DND-41 (cell line): ENCODE results near the gene TNIK.

ENCODE experiments used
- ATAC-seq: fragments of 200-7000 bp; cut with Tn5 transposase; 3 replicates; pipeline ENCODE4 v1.9.1; 2021; ENCODE audit warnings: low read depth; ENCODE audit not compliant: insufficient read depth
- DNase-seq: peaks from one replicate; pipeline ENCODE4 v3.0.0-alpha.2; 2020
- H2AFZ ChIP-seq: 2 replicates; pipeline ENCODE4 v1.6.0; 2012; ENCODE audit warnings: low read depth, low read length
- H3K27ac ChIP-seq: 2 replicates; pipeline ENCODE4 v1.5.1; 2012; ENCODE audit warnings: low read length, inconsistent platforms
- H3K27me3 ChIP-seq: fragments of 200-600 bp; sonication (generic); 2 replicates; pipeline ENCODE4 v1.6.0; 2012; ENCODE audit warnings: low read length, mild to moderate bottlenecking, inconsistent platforms; ENCODE audit not compliant: insufficient read depth, poor library complexity
- H3K36me3 ChIP-seq: 2 replicates; pipeline ENCODE4 v1.5.1; 2012; ENCODE audit warnings: low read length, inconsistent platforms; ENCODE audit not compliant: insufficient read depth
- H3K4me1 ChIP-seq: 2 replicates; pipeline ENCODE4 v1.5.1; 2012; ENCODE audit warnings: mild to moderate bottlenecking, low read length; ENCODE audit not compliant: insufficient read depth
- H3K4me2 ChIP-seq: 2 replicates; pipeline ENCODE4 v1.6.0; 2012; ENCODE audit warnings: mild to moderate bottlenecking, moderate library complexity, low read length, inconsistent platforms; ENCODE audit not compliant: insufficient read depth
- H3K4me3 ChIP-seq, 2 experiments: fragments of 200-600 bp in 1 of 2; shearing (Covaris generic) in 1 of 2; 2 replicates each; pipeline ENCODE4 v1.5.1; 2012 to 2016; ENCODE audit warnings: inconsistent platforms in 2 of 2, low read length in 2 of 2, mild to moderate bottlenecking in 2 of 2, low read depth in 1 of 2, moderate library complexity in 1 of 2
- H3K79me2 ChIP-seq: 2 replicates; pipeline ENCODE4 v1.6.0; 2012; ENCODE audit warnings: low read length, inconsistent platforms; ENCODE audit not compliant: insufficient read depth
- H3K9ac ChIP-seq: 2 replicates; pipeline ENCODE4 v1.6.0; 2012; ENCODE audit warnings: low read depth, mild to moderate bottlenecking, inconsistent platforms, low read length, moderate library complexity
- H3K9me3 ChIP-seq: 2 replicates; pipeline ENCODE4 v1.5.1; 2012; ENCODE audit warnings: low read length, moderate library complexity, mild to moderate bottlenecking, inconsistent platforms; ENCODE audit not compliant: insufficient read depth, severe bottlenecking
- H4K20me1 ChIP-seq: 2 replicates; pipeline ENCODE4 v1.6.0; 2012; ENCODE audit warnings: low read length; ENCODE audit not compliant: insufficient read depth
- EZH2 ChIP-seq: IDR thresholded peaks from 3 replicates; pipeline ENCODE4 v1.6.1; 2012; ENCODE audit warnings: borderline replicate concordance, low read depth, mild to moderate bottlenecking, moderate library complexity, low read length, inconsistent platforms; ENCODE audit not compliant: severe bottlenecking
- TF ChIP-seq, protein P1 (sequence below): IDR thresholded peaks from 2 replicates; pipeline ENCODE4 v1.5.1; 2012; ENCODE audit warnings: borderline replicate concordance, low read length, moderate library complexity, mild to moderate bottlenecking; ENCODE audit not compliant: poor library complexity, severe bottlenecking; ENCODE audit errors: extremely low read depth

Gene TNIK

DNA sequence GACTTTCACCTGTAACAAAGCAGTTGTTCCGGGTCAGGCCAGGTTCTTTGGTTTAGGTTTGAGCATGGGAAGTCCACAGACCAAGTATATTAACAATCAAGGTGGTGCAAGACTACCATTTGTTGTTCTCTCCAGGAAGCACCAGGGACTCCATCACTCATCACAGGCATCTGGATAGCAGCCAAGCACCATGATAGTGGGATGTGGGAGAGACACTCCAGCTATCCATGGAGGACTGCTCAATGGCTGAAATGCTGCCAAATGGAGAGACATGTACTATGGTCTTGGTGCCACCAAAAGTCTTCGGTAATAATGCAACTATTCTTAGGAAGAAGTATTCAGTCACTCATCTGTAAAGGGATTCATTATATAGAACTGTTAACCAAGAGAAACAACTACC is 143.0 kb downstream of the TNIK start:
- Histone ChIP-seq H3K79me2 (no peaks in the 10 kb centered on the region), H4K20me1 (no peaks in the 10 kb centered on the region), H3K4me1 (peaks cover 11% of the 10 kb centered on the region), H3K27me3 (no peaks in the 10 kb centered on the region), H3K4me2 (no peak overlapping the region), H3K36me3 (no peaks in the 10 kb centered on the region), H3K27ac (no peak overlapping the region), H2AFZ (no peak overlapping the region), H3K9me3 (no peaks in the 10 kb centered on the region), H3K9ac (no peak overlapping the region), H3K4me3 (no peak overlapping the region)
- no peak for TF ChIP-seq EZH2
- TF ChIP-seq, protein P1, sequence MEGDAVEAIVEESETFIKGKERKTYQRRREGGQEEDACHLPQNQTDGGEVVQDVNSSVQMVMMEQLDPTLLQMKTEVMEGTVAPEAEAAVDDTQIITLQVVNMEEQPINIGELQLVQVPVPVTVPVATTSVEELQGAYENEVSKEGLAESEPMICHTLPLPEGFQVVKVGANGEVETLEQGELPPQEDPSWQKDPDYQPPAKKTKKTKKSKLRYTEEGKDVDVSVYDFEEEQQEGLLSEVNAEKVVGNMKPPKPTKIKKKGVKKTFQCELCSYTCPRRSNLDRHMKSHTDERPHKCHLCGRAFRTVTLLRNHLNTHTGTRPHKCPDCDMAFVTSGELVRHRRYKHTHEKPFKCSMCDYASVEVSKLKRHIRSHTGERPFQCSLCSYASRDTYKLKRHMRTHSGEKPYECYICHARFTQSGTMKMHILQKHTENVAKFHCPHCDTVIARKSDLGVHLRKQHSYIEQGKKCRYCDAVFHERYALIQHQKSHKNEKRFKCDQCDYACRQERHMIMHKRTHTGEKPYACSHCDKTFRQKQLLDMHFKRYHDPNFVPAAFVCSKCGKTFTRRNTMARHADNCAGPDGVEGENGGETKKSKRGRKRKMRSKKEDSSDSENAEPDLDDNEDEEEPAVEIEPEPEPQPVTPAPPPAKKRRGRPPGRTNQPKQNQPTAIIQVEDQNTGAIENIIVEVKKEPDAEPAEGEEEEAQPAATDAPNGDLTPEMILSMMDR, result no peak
- ATAC-seq (no peak), DNase-seq (no peak)

DNA sequence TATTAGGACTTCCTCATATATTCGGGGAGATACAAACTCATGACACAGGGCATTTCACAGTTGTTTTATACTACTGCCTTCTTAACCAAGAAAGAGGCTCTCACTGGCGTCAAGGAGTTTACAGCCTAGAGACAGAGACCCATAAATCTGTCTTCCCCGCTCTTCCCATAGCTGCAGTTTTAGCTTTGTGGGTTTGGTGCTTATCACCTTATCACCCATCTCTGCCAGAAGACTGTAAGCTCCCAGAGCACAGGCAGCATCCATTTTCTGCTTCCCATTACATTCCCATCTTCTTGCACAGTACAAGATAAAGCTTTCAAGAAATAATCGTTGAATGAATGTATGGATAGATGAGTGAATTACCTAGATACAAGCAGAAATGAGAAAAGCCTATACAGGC is 144.3 kb downstream of the TNIK start:
- Histone ChIP-seq H3K4me3 (no peak overlapping the region), H3K27me3 (no peaks in the 10 kb centered on the region), H4K20me1 (no peaks in the 10 kb centered on the region), H3K9ac (no peak overlapping the region), H3K4me2 (no peak overlapping the region), H3K9me3 (no peaks in the 10 kb centered on the region), H3K27ac (no peak overlapping the region), H3K4me1 (peaks cover 23% of the 10 kb centered on the region), H3K79me2 (no peaks in the 10 kb centered on the region), H2AFZ (no peak overlapping the region), H3K36me3 (no peaks in the 10 kb centered on the region)
- TF ChIP-seq EZH2, result no peak
- TF ChIP-seq, protein P1, result no peak
- ATAC-seq, result no peak
- no peak for DNase-seq

DNA sequence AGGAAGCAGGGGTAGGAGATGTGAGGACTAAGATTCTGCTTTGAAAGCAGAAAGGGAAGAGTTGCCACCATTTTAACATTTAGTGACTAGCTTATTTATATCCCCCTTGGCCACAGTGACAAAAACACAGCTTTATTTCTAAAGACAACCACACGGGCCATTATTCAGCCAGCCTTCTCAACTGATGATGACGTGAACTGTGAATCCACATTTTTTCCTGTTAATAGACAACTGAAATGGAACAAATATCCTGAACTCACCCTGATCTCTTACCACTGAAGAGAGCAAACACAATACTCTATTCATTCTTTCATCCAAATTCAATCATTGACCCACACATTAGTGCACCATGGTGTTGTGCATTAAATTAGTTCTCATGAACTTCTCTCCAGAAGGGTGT is 145.1 kb downstream of the TNIK start:
- ATAC-seq (no peak), DNase-seq (no peak)
- no peaks in the 10 kb centered on the region for H3K9me3 ChIP-seq
- H2AFZ ChIP-seq, result no peak overlapping the region
- no peaks in the 10 kb centered on the region for H4K20me1 ChIP-seq
- H3K4me2 ChIP-seq, result no peak overlapping the region
- H3K36me3 ChIP-seq, result no peaks in the 10 kb centered on the region
- no peak overlapping the region for H3K9ac ChIP-seq
- H3K27ac ChIP-seq, result no peak overlapping the region
- no peak overlapping the region for H3K4me3 ChIP-seq
- H3K4me1 ChIP-seq, result peaks cover 30% of the 10 kb centered on the region
- TF ChIP-seq EZH2, result no peak
- TF ChIP-seq, protein P1, result no peak
- H3K79me2 ChIP-seq, result no peaks in the 10 kb centered on the region
- no peaks in the 10 kb centered on the region for H3K27me3 ChIP-seq

DNA sequence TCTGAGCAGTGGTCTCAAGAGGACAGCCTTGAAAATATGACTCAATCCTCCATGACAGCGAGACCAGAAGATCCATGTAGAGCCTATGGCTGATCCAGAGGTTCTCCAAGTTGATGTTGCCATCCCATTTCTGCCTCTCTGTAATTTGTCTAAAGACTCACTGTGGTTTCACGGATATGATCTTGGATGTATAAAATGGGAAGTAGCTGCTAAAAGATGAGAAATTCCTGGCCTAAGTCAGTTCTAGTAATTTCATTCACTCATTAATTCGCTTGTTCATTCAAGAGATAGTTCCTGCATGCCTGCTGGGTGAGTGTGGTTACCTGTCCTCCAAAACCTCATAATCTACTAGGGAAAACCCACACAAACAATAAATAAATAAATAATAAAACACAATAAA is 145.9 kb downstream of the TNIK start:
- Histone ChIP-seq H3K4me1 (peaks cover 38% of the 10 kb centered on the region), H2AFZ (no peak overlapping the region), H3K79me2 (no peaks in the 10 kb centered on the region), H4K20me1 (no peaks in the 10 kb centered on the region), H3K9me3 (no peaks in the 10 kb centered on the region), H3K27ac (no peak overlapping the region), H3K4me3 (no peak overlapping the region), H3K27me3 (no peaks in the 10 kb centered on the region), H3K36me3 (no peaks in the 10 kb centered on the region), H3K9ac (no peak overlapping the region), H3K4me2 (no peak overlapping the region)
- TF ChIP-seq, protein P1, result no peak
- no peak for TF ChIP-seq EZH2
- DNase-seq (no peak), ATAC-seq (no peak)
